Omental fat pad (tissue), 4 donors: ENCODE measurements around the gene IGF2R. TPM values are rescaled to one million over a fixed set of nuclear protein-coding genes. Genes with fewer than 3 reads are reported as not detected.

Experiments used
- ATAC-seq: fragments of 150-250 bp; one replicate; pipeline ENCODE4 v1.9.1; 2016; ENCODE audit warnings: mild to moderate bottlenecking, moderate library complexity; ENCODE audit not compliant: low FRiP score
- DNase-seq: peaks from one replicate; pipeline ENCODE4 v3.0.0-alpha.2; 2019; ENCODE audit warnings: low spot score
- total RNA-seq, 4 donors: library from RNA; depleted of rRNA; stranded (reverse); fragments of >200 nt; gene quantifications; one replicate each; pipeline ENCODE4 v1.1.0, GENCODE V29; 2016
- TF ChIP-seq, protein P1 (sequence below), 3 donors: fragments of 450-650 bp; IDR thresholded peaks; one replicate each; pipeline ENCODE4 v1.5.1; 2016 to 2017; ENCODE audit warnings: antibody characterized with exemption in 3 of 3, mild to moderate bottlenecking in 3 of 3, moderate library complexity in 2 of 3

The IGF2R gene
- total RNA-seq, 4 donors from 2014 or later = 69.9 to 131 (median 110) TPM

DNA sequence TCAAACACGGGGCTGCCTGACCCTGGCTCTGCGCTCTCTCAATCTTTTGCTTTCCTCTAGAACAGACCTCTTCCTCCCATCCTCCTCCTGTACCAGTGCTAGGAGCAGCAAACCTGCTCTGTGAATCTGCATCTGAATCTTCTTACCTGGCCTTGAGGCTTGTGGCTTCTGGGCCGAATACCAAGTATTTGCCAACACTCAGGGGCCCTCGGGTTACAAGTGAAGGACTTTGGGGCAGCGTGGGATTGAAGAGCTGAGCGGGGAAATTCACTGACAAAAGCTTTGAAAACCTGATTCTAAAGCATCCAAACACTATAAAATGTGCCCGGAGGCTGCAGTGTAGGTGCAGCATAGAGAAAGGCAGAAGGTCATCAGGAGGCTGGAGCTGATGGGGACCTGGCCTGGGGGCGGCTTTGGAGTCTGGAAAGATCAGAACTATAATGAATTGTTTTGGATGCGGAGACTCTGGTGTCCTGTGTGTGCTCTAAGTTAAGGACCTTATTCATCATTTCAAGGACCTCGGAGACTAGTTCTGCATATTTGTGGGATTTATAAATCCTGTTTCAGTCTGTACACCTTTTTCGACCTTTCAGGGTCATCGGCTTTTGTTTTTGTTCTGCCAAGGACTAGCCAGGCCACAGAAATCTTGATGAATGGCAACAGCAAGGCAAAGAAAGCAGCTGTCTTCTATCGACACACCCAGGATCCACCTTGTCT is 16.4 kb upstream of the IGF2R start:
- TF ChIP-seq, protein P1, sequence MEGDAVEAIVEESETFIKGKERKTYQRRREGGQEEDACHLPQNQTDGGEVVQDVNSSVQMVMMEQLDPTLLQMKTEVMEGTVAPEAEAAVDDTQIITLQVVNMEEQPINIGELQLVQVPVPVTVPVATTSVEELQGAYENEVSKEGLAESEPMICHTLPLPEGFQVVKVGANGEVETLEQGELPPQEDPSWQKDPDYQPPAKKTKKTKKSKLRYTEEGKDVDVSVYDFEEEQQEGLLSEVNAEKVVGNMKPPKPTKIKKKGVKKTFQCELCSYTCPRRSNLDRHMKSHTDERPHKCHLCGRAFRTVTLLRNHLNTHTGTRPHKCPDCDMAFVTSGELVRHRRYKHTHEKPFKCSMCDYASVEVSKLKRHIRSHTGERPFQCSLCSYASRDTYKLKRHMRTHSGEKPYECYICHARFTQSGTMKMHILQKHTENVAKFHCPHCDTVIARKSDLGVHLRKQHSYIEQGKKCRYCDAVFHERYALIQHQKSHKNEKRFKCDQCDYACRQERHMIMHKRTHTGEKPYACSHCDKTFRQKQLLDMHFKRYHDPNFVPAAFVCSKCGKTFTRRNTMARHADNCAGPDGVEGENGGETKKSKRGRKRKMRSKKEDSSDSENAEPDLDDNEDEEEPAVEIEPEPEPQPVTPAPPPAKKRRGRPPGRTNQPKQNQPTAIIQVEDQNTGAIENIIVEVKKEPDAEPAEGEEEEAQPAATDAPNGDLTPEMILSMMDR (IDR thresholded peaks at IDR 0.05) = no peak
- ATAC-seq (peak; percentile 13), DNase-seq (no peak)

DNA sequence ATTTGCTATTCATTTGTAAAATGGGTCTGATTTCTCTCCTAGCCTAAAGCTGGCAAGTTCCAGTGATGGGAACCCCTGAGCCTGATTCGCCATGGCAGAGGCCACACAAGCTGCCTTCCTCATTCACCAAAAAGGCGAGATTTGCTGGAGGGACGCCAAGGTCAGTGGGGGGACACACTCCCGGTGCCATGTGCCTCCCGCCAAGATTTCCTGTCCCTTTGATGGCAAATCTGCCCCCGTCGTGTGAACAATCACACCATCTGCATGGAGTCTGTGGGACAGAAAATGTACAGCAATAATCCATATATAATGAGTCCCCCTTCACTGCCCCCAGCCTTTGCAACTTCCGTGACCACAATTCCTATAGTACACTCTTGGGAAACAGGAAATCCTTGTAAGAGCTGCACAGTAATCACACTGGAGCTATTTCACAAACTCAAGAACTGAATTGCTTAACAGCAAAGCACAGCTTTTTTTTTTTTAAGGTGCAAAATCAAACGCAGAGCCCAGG is 15.7 kb upstream of the IGF2R start:
- DNase-seq = no peak
- TF ChIP-seq, protein P1 (IDR thresholded peaks at IDR 0.05) = no peak
- ATAC-seq = peak; percentile 65

DNA sequence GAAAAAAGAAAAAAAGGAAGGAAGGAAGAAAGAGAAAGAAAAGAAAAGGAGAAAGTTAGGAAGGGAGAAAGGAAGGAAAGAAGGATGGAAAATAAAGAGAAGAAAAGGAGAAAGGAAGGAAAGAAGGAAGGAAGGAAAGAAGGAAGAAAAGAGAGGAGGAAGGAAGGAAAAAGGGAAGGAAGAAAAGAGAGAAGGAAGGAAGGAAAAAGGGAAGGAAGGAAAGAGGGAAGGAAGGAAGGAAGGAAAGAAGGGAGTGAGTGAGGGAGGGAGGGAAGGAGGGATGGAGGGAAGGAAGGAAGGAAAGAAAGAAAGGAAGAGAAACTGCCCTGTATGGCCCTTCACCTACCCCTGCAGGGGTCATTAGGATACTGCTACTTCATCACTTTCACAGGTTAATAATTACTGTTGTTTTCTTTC is 12.9 kb upstream of the IGF2R start:
- no peak for ATAC-seq
- TF ChIP-seq, protein P1 (IDR thresholded peaks at IDR 0.05) = no peak
- DNase-seq = no peak

DNA sequence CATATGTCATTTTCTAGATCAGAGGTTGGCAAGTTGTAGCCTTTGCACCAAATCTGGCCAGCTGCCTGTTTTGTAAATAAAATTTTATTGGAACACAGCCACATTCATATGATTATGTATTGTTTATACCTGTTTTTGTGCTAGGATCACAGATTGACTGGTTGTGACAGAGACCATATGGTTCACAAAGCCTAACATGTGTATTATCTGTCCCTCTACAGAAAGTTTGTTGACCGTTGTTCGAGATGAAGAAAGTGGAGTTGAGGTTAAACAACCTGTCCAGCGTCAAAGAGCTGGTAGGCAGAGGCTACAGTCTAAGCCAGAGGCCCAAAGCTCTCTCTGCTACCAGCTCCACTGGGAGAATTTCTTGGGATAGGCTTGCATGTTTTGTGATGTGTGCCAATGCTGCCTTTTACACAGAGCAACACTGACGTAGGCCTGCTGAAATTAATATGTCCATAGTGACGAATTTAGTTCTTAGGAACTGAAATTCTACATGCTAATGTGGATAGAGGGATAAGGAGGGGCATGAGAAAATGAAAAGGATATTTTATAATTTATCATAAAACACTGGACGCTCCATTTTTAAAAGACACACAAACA is 11.7 kb upstream of the IGF2R start:
- TF ChIP-seq, protein P1 (IDR thresholded peaks at IDR 0.05) = no peak
- DNase-seq = no peak
- ATAC-seq = no peak

DNA sequence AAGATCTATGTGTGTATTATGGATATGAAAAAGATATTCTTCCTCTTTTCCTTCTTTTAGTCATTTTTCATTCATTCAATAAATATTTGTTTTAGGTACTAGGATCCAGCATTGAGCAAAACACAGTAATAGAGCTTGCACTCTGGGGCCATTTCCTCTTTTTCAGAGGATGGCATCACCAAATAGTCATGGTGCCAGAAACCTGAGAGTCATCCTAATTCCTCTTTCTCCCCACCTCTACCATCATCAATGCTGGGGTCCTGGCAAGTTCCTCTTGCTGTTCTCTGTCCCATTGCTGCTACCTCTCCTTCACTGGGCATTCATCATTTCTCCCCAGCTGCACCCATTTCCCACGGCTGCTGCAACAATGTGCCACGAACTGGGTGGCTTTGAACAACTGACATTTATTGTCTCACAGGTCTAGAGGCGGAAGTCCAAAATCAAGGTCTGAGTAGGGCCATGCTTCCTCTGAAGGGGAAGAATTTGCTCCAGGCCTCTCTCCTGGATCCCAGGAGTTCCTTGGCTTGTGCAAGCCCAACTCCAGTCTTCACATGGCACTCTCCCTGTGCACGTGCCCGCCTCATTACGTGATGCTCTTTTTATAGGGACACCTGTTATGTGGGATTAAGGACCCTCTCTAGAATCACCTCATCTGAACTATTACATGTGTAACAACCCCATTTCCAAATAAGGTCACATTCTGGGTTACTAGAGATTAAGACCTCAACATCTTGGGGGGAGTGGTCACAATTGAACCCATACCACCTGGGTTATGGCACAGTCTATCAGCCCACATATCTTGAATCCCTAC is 9.5 kb upstream of the IGF2R start:
- ATAC-seq (no peak), DNase-seq (no peak)
- TF ChIP-seq, protein P1 (IDR thresholded peaks at IDR 0.05) = no peak

DNA sequence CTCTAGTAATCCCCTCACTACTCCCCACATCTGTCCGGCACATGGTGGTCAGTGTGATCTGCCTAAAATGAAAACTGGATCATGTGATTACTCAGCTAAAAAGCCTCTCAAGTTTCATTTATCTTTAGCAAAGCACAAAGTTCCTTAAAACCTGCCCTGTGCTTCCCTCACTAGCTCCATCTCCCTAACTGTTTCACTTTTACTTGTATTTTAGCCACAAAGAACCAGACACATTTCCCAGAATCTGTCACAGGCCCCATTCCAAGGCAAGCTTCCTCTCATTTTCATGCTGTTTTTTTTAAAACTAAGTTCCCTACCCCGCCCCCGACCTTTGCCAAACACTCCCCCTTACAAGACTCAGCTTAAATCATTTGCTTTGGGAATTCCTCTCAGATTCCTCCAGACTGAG is 8.9 kb upstream of the IGF2R start:
- TF ChIP-seq, protein P1 (IDR thresholded peaks at IDR 0.05) = no peak
- DNase-seq = no peak
- ATAC-seq = peak; percentile 81
